Fibroblast of skin of back (primary cell): ENCODE measurements around the gene DRC1. TPM values are rescaled to one million over a fixed set of nuclear protein-coding genes. Genes with fewer than 3 reads are reported as not detected.
"Not testable (repeated sequence)": the region's sequence is repeated elsewhere in the genome, so short reads cannot be mapped to it uniquely, and the experiment has no call there.

Source experiments
- DNase-seq: peaks from one replicate; pipeline ENCODE4 v3.0.0-alpha.2; 2013
- polyA plus RNA-seq, 2 experiments: library from polyadenylated mRNA; unstranded; fragments of 120-200 nt; gene quantifications; one replicate each; pipeline ENCODE4 v1.2.1, GENCODE V29; 2013; ENCODE audit not compliant: insufficient read length in 2 of 2

DRC1 gene
- not detected for polyA plus RNA-seq (2013, experiment 1 of 2; ENCODE audit: insufficient read length)
- not detected for polyA plus RNA-seq (2013, experiment 2 of 2; ENCODE audit: insufficient read length)

- DNase-seq = peak; percentile 75
These were observed at the start of gene DRC1 for GRCh38 chr2:26401739-26402541. Gene DRC1, plus strand, starts transcription at chr2:26401920. Its CDS starts 70 bp downstream, at chr2:26401990.

- DNase-seq = no peak
These were observed 48.8 kb upstream of the DRC1 start for GRCh38 chr2:26352892-26353291.

- not testable (repeated sequence) for DNase-seq
These were observed 47.3 kb upstream of the DRC1 start for GRCh38 chr2:26354469-26354868.

GRCh38 chr2:26355038-26355995, 46.4 kb upstream of the DRC1 start:
- DNase-seq = peak; percentile 76

- no peak for DNase-seq
These were observed 45.6 kb upstream of the DRC1 start for GRCh38 chr2:26356111-26356510.

GRCh38 chr2:26356771-26357170, 44.9 kb upstream of the DRC1 start:
- DNase-seq = no peak

- DNase-seq = no peak
These were observed 41.7 kb upstream of the DRC1 start for GRCh38 chr2:26359886-26360473.

DNA sequence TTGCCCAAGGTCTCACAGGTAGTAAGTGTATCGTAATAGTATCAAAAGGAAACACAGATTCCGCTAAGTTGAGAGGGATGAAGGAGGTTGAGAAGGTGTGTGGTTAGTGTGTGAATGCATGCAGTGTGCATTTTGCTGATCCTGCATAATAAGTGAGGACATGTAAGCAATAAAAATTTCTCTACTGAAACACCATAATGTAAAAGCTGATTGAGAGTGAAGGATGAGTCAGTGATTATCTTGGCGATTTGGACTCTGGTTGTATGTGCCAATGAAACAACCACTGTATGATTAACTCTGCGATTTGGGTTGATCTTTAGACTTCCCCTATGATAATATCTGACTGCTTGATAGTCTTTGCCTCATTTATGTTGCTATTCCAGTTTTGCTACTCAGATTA, 38.4 kb upstream of the DRC1 start:
- DNase-seq = no peak

DNA sequence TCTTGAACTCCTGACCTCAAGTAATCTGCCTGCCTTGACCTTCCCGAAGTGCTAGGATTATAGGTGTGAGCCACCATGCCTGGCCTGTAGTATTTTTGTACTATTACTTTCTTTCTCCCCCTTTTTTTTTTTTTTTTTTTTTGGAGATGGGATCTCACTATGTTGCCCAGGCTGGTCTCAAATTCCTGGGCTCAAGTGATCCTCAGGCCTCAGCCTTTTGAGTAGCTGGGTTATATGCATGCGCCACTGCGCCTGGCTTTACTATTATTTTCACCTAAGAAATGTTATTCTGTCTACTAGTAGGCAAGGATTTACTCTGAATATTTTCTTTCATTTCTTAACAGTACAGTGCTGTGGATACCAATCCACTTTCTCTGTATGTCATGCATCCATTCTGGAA, 37.8 kb upstream of the DRC1 start:
- DNase-seq = no peak

- no peak for DNase-seq
These were observed 37.1 kb upstream of the DRC1 start for GRCh38 chr2:26364669-26365068.

DNA sequence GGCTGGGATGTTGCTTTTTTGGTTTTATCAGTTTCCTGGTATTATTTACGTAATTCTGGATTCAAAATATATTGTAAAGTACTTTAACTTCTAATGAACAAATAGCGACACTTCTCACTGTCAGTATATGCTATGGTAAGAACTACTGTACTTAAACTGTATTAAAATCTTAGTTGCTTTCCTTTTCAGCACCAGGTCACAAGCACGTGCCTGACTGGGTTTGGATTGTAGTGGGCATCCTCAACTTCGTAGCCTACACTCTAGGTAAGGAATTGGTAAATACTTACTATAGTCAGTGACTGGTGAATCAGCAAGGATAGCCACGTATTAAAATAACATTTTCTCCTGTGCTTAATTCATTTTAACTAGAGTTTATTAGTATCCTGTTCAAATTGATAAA, 34.8 kb upstream of the DRC1 start:
- DNase-seq = no peak

GRCh38 chr2:26369664-26370063, 32.1 kb upstream of the DRC1 start:
- not testable (repeated sequence) for DNase-seq

- DNase-seq = not testable (repeated sequence)
These were observed 30.8 kb upstream of the DRC1 start for GRCh38 chr2:26370909-26371308.

GRCh38 chr2:26376799-26377198, 24.9 kb upstream of the DRC1 start:
- no peak for DNase-seq

DNA sequence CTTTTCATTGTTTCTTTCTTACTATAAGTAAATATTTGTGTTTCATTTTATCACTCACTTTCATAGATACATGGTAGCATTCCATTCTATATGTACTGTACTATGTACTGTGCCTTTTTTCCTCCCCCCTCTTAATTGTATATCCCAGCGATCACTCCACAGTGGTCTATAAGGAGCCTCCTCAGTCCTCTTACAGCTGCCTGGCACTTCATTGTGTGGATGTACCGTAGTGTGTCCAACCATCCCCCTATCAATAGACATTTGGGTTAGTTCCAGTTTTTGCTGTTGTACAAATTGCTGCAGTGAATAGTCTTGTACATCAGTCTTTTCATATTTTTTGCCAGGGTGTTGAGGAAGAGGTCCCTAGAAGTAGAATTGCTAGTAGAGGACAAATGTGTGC, 21.4 kb upstream of the DRC1 start:
- DNase-seq = no peak

DNA sequence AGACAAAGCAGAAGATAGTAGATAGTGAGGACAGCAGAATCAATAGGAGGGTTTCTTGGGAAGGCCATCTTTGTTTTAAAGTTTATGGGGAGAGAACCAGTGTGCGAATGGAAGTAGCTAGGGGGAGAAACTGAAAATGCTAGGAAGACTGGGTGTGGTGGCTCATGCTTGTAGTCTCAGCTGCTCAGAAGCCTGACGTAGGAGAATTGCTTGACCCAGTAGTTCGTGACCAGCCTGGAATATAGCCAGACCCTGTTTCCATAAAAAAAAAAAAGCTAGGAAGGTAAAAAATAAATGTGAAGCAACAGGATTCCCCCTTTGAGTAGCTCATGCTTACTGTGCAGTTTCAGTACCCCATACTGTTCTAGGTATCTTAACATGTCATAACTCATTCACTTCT, 19.2 kb upstream of the DRC1 start:
- no peak for DNase-seq

- no peak for DNase-seq
These were observed 17.5 kb upstream of the DRC1 start for GRCh38 chr2:26384183-26384582.

DNA sequence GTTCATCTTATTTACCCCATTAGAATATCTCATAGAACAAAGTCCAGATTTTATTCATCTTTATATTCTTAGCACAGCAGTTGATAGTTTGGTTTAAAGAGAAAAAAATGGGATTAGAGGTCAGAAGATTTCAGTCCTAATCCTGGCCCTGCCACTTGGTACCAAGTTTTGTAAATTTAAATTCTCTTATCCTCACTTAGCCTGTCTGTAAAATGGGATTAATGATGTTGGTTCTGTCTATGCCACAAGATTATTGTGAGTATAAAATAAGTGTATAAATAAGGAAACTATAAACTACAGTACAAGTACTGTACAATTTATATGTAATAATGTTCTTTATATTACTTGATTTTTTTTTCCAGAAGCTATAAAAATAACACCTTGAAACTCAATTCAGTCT, 17.1 kb upstream of the DRC1 start:
- no peak for DNase-seq

DNA sequence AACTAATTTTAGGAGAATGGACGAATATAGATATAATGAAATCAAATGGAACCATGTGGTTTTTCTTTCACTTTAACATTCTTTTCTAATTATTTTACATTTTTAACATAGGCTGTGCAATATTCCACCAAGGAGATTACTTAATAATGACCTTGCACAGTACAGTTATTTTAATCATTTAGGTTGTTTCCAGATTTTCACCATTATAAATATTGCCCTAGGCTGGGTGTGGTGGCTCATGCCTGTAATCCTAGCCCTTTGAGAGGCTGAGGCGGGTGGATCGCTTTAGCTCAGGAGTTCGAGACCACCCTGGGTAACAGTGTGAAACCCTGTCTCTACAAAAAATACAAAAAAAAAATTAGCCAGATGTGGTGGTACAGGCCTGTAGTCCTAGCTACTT, 14.5 kb upstream of the DRC1 start:
- no peak for DNase-seq

- DNase-seq = no peak
These were observed 7.0 kb upstream of the DRC1 start for GRCh38 chr2:26394694-26395093.

- DNase-seq = no peak
These were observed 6.3 kb upstream of the DRC1 start for GRCh38 chr2:26395394-26395793.

GRCh38 chr2:26396734-26397298, 4.9 kb upstream of the DRC1 start:
- no peak for DNase-seq
